Glutamatergic neuron (in vitro differentiated cells): ENCODE measurements around the gene DPF1. TPM values are rescaled to one million over a fixed set of nuclear protein-coding genes. Genes with fewer than 3 reads are reported as not detected.

Experiments
- DNase-seq: peaks from one replicate; pipeline ENCODE4 v3.0.0; 2022
- H3K27ac Mint-ChIP-seq: one replicate; pipeline ENCODE4 v1.8.0; 2020; ENCODE audit warnings: mild to moderate bottlenecking, mixed read lengths, inconsistent platforms; ENCODE audit not compliant: unreplicated experiment
- H3K27me3 Mint-ChIP-seq: one replicate; pipeline ENCODE4 v1.8.0; 2020; ENCODE audit warnings: mild to moderate bottlenecking, moderate library complexity, mixed read lengths, inconsistent platforms; ENCODE audit not compliant: unreplicated experiment
- H3K36me3 Mint-ChIP-seq: one replicate; pipeline ENCODE4 v1.8.0; 2020; ENCODE audit warnings: mild to moderate bottlenecking, mixed read lengths, inconsistent platforms; ENCODE audit not compliant: unreplicated experiment
- H3K4me1 Mint-ChIP-seq: one replicate; pipeline ENCODE4 v1.8.0; 2020; ENCODE audit warnings: mild to moderate bottlenecking, low read depth, mixed read lengths, inconsistent platforms; ENCODE audit not compliant: unreplicated experiment
- H3K4me3 Mint-ChIP-seq: one replicate; pipeline ENCODE4 v1.8.0; 2020; ENCODE audit warnings: mild to moderate bottlenecking, mixed read lengths, inconsistent platforms; ENCODE audit not compliant: unreplicated experiment
- H3K9me3 Mint-ChIP-seq: one replicate; pipeline ENCODE4 v1.8.0; 2020; ENCODE audit warnings: mild to moderate bottlenecking, moderate library complexity, mixed read lengths, inconsistent platforms; ENCODE audit not compliant: unreplicated experiment
- CTCF ChIP-seq: fragments of 200-600 bp; sonication (generic); IDR thresholded peaks from one replicate; pipeline ENCODE4 v1.5.0; 2021; ENCODE audit not compliant: partially characterized antibody, unreplicated experiment
- total RNA-seq: library from RNA; stranded (reverse); fragmentation: NEBNext Ultra II Directional; extraction: Animal tissue kit (Norgen Biotek cat#: 25700); gene quantifications from one replicate; pipeline ENCODE4 v1.2.1, GENCODE V29; 2021; ENCODE audit not compliant: unreplicated experiment

Gene DPF1
- total RNA-seq, 1 donor from 2014 or later = 33.8 TPM

- Mint-ChIP-seq H3K27ac (no peak overlapping the region), H3K4me3 (no peak overlapping the region), H3K9me3 (peaks cover 6% of the 10 kb centered on the region), H3K4me1 (peaks cover 8% of the 10 kb centered on the region), H3K27me3 (peaks cover 6% of the 10 kb centered on the region), H3K36me3 (peaks cover 18% of the 10 kb centered on the region)
- no peak for DNase-seq
- no peak for TF ChIP-seq CTCF
These were observed 41.3 kb downstream of the DPF1 start for GRCh38 chr19:38182536-38183210.

GRCh38 chr19:38180071-38180470 is 44.0 kb downstream of the DPF1 start:
- Mint-ChIP-seq H3K4me3 (no peak overlapping the region), H3K9me3 (peaks cover 6% of the 10 kb centered on the region), H3K36me3 (peaks cover 12% of the 10 kb centered on the region), H3K4me1 (peaks cover 8% of the 10 kb centered on the region), H3K27ac (no peak overlapping the region), H3K27me3 (peaks cover 6% of the 10 kb centered on the region)
- TF ChIP-seq CTCF = no peak
- DNase-seq = no peak

- H3K27ac Mint-ChIP-seq = no peak overlapping the region
- H3K4me1 Mint-ChIP-seq = peaks cover 4% of the 10 kb centered on the region
- H3K36me3 Mint-ChIP-seq = peaks cover 5% of the 10 kb centered on the region
- TF ChIP-seq CTCF = no peak
- no peak for DNase-seq
- no peak overlapping the region for H3K4me3 Mint-ChIP-seq
- peaks cover 11% of the 10 kb centered on the region for H3K27me3 Mint-ChIP-seq
- peaks cover 7% of the 10 kb centered on the region for H3K9me3 Mint-ChIP-seq
These were observed 48.6 kb downstream of the DPF1 start for GRCh38 chr19:38175422-38175821.

GRCh38 chr19:38173291-38174041 is 50.6 kb downstream of the DPF1 start:
- peak overlapping the region; percentile 12 for H3K27ac Mint-ChIP-seq
- peaks cover 5% of the 10 kb centered on the region for H3K36me3 Mint-ChIP-seq
- H3K9me3 Mint-ChIP-seq = peaks cover 10% of the 10 kb centered on the region
- TF ChIP-seq CTCF = no peak
- no peak for DNase-seq
- no peak overlapping the region for H3K4me3 Mint-ChIP-seq
- peaks cover 4% of the 10 kb centered on the region for H3K4me1 Mint-ChIP-seq
- peaks cover 11% of the 10 kb centered on the region for H3K27me3 Mint-ChIP-seq

GRCh38 chr19:38172001-38172400 is 52.0 kb downstream of the DPF1 start:
- H3K4me3 Mint-ChIP-seq = peak overlapping the region; percentile 25
- no peak overlapping the region for H3K27ac Mint-ChIP-seq
- no peak for DNase-seq
- peaks cover 5% of the 10 kb centered on the region for H3K36me3 Mint-ChIP-seq
- peaks cover 4% of the 10 kb centered on the region for H3K4me1 Mint-ChIP-seq
- H3K9me3 Mint-ChIP-seq = peaks cover 12% of the 10 kb centered on the region
- peaks cover 11% of the 10 kb centered on the region for H3K27me3 Mint-ChIP-seq
- TF ChIP-seq CTCF = no peak
